IgD-negative memory B cell (primary cell): ENCODE results near the gene NANOS3. TPM values are rescaled to one million over a fixed set of nuclear protein-coding genes. Genes with fewer than 3 reads are reported as not detected.
A peak's percentile ranks its signal among the peaks of the same experiment; 100 is the strongest.

Experiments used
- H3K27ac Mint-ChIP-seq, 3 donors: one replicate each; pipeline ENCODE4 v1.8.0; 2020 to 2022; ENCODE audit warnings: mild to moderate bottlenecking in 3 of 3, mixed read lengths in 3 of 3, moderate library complexity in 1 of 3
- H3K27me3 Mint-ChIP-seq: one replicate; pipeline ENCODE4 v1.8.0; 2021; ENCODE audit warnings: mixed read lengths
- H3K36me3 Mint-ChIP-seq: one replicate; pipeline ENCODE4 v1.8.0; 2020; ENCODE audit warnings: mild to moderate bottlenecking, mixed read lengths
- H3K4me1 Mint-ChIP-seq, 3 donors: one replicate each; pipeline ENCODE4 v1.8.0; 2020 to 2022; ENCODE audit warnings: mixed read lengths in 3 of 3, mild to moderate bottlenecking in 1 of 3
- H3K4me3 Mint-ChIP-seq, 4 donors: one replicate each; pipeline ENCODE4 v1.8.0; 2020 to 2022; ENCODE audit warnings: mild to moderate bottlenecking in 4 of 4, mixed read lengths in 4 of 4, moderate library complexity in 3 of 4
- H3K9me3 Mint-ChIP-seq, 3 donors: one replicate each; pipeline ENCODE4 v1.8.0; 2020 to 2021; ENCODE audit warnings: mixed read lengths in 3 of 3, mild to moderate bottlenecking in 1 of 3
- polyA plus RNA-seq: library from polyadenylated mRNA; unstranded; fragments of 300-500 nt; fragmentation: Illumina TruSeq; gene quantifications from one replicate; pipeline ENCODE4 v1.2.3, GENCODE V29; 2021

Gene NANOS3
- polyA plus RNA-seq, 1 donor from 2014 or later, result not detected

GRCh38 chr19:13840305-13841085 is 36.4 kb upstream of the NANOS3 start:
- no peaks in the 10 kb centered on the region for H3K36me3 Mint-ChIP-seq
- no peaks in the 10 kb centered on the region for H3K27me3 Mint-ChIP-seq
- H3K27ac Mint-ChIP-seq, result peak overlapping the region; percentile 96 to 99 (median 99)
- H3K4me3 Mint-ChIP-seq, result peak overlapping the region; percentile 84 to 96 (median 92)
- peaks cover 28 to 35% (median 33%) of the 10 kb centered on the region in 3 donors for H3K4me1 Mint-ChIP-seq
- no peaks in the 10 kb centered on the region for H3K9me3 Mint-ChIP-seq

GRCh38 chr19:13841086-13841961 is 35.6 kb upstream of the NANOS3 start:
- Mint-ChIP-seq H3K9me3 (no peaks in the 10 kb centered on the region), H3K4me3 (peak overlapping the region; percentile 84 to 96 (median 92)), H3K4me1 (peaks cover 34 to 36% (median 35%) of the 10 kb centered on the region in 3 donors), H3K27me3 (peaks cover 2% of the 10 kb centered on the region), H3K36me3 (no peaks in the 10 kb centered on the region), H3K27ac (peak overlapping the region; percentile 96 to 99 (median 99))

- Mint-ChIP-seq H3K27ac (peak overlapping the region; percentile 96 to 99 (median 99)), H3K9me3 (no peaks in the 10 kb centered on the region), H3K4me3 (peak overlapping the region; percentile 84 to 96 (median 92)), H3K27me3 (peaks cover 7% of the 10 kb centered on the region), H3K36me3 (no peaks in the 10 kb centered on the region), H3K4me1 (peaks cover 30 to 38% (median 38%) of the 10 kb centered on the region in 3 donors)
Observed at GRCh38 chr19:13841962-13842290, 35.0 kb upstream of the NANOS3 start.

GRCh38 chr19:13842291-13843103 is 34.4 kb upstream of the NANOS3 start:
- Mint-ChIP-seq H3K36me3 (no peaks in the 10 kb centered on the region), H3K27ac (peak overlapping the region; percentile 96 to 99 (median 99)), H3K4me3 (peak overlapping the region; percentile 84 to 96 (median 92)), H3K9me3 (no peaks in the 10 kb centered on the region), H3K27me3 (peaks cover 7% of the 10 kb centered on the region), H3K4me1 (peaks cover 26 to 34% (median 34%) of the 10 kb centered on the region in 3 donors)

- H3K27me3 Mint-ChIP-seq, result peaks cover 7% of the 10 kb centered on the region
- no peaks in the 10 kb centered on the region for H3K36me3 Mint-ChIP-seq
- H3K9me3 Mint-ChIP-seq, result no peaks in the 10 kb centered on the region
- peaks cover 26 to 34% (median 34%) of the 10 kb centered on the region in 3 donors for H3K4me1 Mint-ChIP-seq
- peak overlapping the region; percentile 83 to 95 (median 92) for H3K4me3 Mint-ChIP-seq
- peak overlapping the region; percentile 94 to 99 (median 99) for H3K27ac Mint-ChIP-seq
Observed at GRCh38 chr19:13843104-13843921, 33.6 kb upstream of the NANOS3 start.

- peaks cover 0 to 3% (median 0%) of the 10 kb centered on the region in 3 donors for H3K9me3 Mint-ChIP-seq
- peaks cover 7% of the 10 kb centered on the region for H3K27me3 Mint-ChIP-seq
- peak overlapping the region; percentile 81 to 100 (median 99) for H3K27ac Mint-ChIP-seq
- H3K36me3 Mint-ChIP-seq, result no peaks in the 10 kb centered on the region
- H3K4me1 Mint-ChIP-seq, result peaks cover 23 to 40% (median 29%) of the 10 kb centered on the region in 3 donors
- H3K4me3 Mint-ChIP-seq, result peak overlapping the region in 3 of 4 donors; percentile 73 to 91 (median 84)
Observed at GRCh38 chr19:13844130-13844631, 32.8 kb upstream of the NANOS3 start.

GRCh38 chr19:13846557-13847406 is 30.2 kb upstream of the NANOS3 start:
- Mint-ChIP-seq H3K9me3 (peaks cover 0 to 3% (median 0%) of the 10 kb centered on the region in 3 donors), H3K4me1 (peaks cover 20 to 27% (median 27%) of the 10 kb centered on the region in 3 donors), H3K27me3 (peaks cover 9% of the 10 kb centered on the region), H3K4me3 (peak overlapping the region; percentile 84 to 96 (median 92)), H3K36me3 (no peaks in the 10 kb centered on the region), H3K27ac (peak overlapping the region; percentile 99 to 100 (median 100))

GRCh38 chr19:13847407-13848339 is 29.3 kb upstream of the NANOS3 start:
- Mint-ChIP-seq H3K36me3 (no peaks in the 10 kb centered on the region), H3K9me3 (peaks cover 0 to 3% (median 0%) of the 10 kb centered on the region in 3 donors), H3K4me1 (peaks cover 20 to 27% (median 25%) of the 10 kb centered on the region in 3 donors), H3K27ac (peak overlapping the region; percentile 99 to 100 (median 100)), H3K4me3 (peak overlapping the region; percentile 84 to 96 (median 92)), H3K27me3 (peaks cover 9% of the 10 kb centered on the region)

- H3K27me3 Mint-ChIP-seq, result peaks cover 9% of the 10 kb centered on the region
- H3K4me1 Mint-ChIP-seq, result peaks cover 18 to 27% (median 25%) of the 10 kb centered on the region in 3 donors
- peak overlapping the region in 3 of 4 donors; percentile 39 to 87 (median 55) for H3K4me3 Mint-ChIP-seq
- no peaks in the 10 kb centered on the region for H3K36me3 Mint-ChIP-seq
- peaks cover 0 to 3% (median 0%) of the 10 kb centered on the region in 3 donors for H3K9me3 Mint-ChIP-seq
- peak overlapping the region; percentile 46 to 100 (median 99) for H3K27ac Mint-ChIP-seq
Observed at GRCh38 chr19:13848340-13848677, 28.6 kb upstream of the NANOS3 start.

- H3K27me3 Mint-ChIP-seq, result peaks cover 9% of the 10 kb centered on the region
- peaks cover 0 to 3% (median 0%) of the 10 kb centered on the region in 3 donors for H3K9me3 Mint-ChIP-seq
- H3K4me1 Mint-ChIP-seq, result peaks cover 18 to 27% (median 25%) of the 10 kb centered on the region in 3 donors
- no peaks in the 10 kb centered on the region for H3K36me3 Mint-ChIP-seq
- peak overlapping the region; percentile 84 to 100 (median 99) for H3K27ac Mint-ChIP-seq
- H3K4me3 Mint-ChIP-seq, result peak overlapping the region; percentile 9 to 87 (median 58)
Observed at GRCh38 chr19:13848798-13849676, 27.9 kb upstream of the NANOS3 start.
